ENCODE results near the gene VSIG10L.

VSIG10L gene

GRCh38 chr19:51365211-51365964, 23.4 kb upstream of the VSIG10L start:
- ATAC-seq (no peak), DNase-seq (peak; percentile 29)

GRCh38 chr19:51364200-51365106, 22.5 kb upstream of the VSIG10L start:
- DNase-seq, result peak; percentile 25
- ATAC-seq, result no peak

GRCh38 chr19:51361239-51361638, 19.3 kb upstream of the VSIG10L start:
- no peak for ATAC-seq
- DNase-seq, result no peak

GRCh38 chr19:51359294-51359693, 17.4 kb upstream of the VSIG10L start:
- no peak for ATAC-seq
- DNase-seq, result no peak

GRCh38 chr19:51357952-51358351, 16.0 kb upstream of the VSIG10L start:
- DNase-seq (no peak), ATAC-seq (no peak)

GRCh38 chr19:51356159-51356801, 14.3 kb upstream of the VSIG10L start:
- no peak for DNase-seq
- no peak for ATAC-seq

GRCh38 chr19:51354742-51355148, 12.8 kb upstream of the VSIG10L start:
- DNase-seq (peak; percentile 54), ATAC-seq (peak; percentile 74)

GRCh38 chr19:51354103-51354741, 12.3 kb upstream of the VSIG10L start:
- no peak for DNase-seq
- ATAC-seq, result no peak

GRCh38 chr19:51352783-51353360, 10.9 kb upstream of the VSIG10L start:
- DNase-seq (no peak), ATAC-seq (no peak)

- no peak for DNase-seq
- no peak for ATAC-seq
Measured at GRCh38 chr19:51351266-51351990, 9.5 kb upstream of the VSIG10L start.

GRCh38 chr19:51347209-51347928, 5.4 kb upstream of the VSIG10L start:
- ATAC-seq (no peak), DNase-seq (no peak)

- DNase-seq (no peak), ATAC-seq (no peak)
Measured at GRCh38 chr19:51346742-51347141, 4.8 kb upstream of the VSIG10L start.

- ATAC-seq (no peak), DNase-seq (no peak)
Measured at GRCh38 chr19:51345076-51345620, 3.2 kb upstream of the VSIG10L start.

- DNase-seq (no peak), ATAC-seq (no peak)
Measured at GRCh38 chr19:51342631-51343569, 961 bp upstream of the VSIG10L start.

GRCh38 chr19:51341066-51341465, 873 bp downstream of the VSIG10L start:
- DNase-seq (no peak), ATAC-seq (no peak)

- peak; percentile 84 for ATAC-seq
- peak; percentile 98 for DNase-seq
Measured at GRCh38 chr19:51339687-51340656, 2.0 kb downstream of the VSIG10L start.

GRCh38 chr19:51339313-51339686, 2.6 kb downstream of the VSIG10L start:
- ATAC-seq (no peak), DNase-seq (no peak)
